Measurements from ENCODE around the gene ZNF429. TPM values are rescaled to one million over a fixed set of nuclear protein-coding genes. Genes with fewer than 3 reads are reported as not detected.

ZNF429 gene
- total and polyA plus RNA-seq, 12 donors = 3.8 to 12.2 (median 8.4) TPM

DNA sequence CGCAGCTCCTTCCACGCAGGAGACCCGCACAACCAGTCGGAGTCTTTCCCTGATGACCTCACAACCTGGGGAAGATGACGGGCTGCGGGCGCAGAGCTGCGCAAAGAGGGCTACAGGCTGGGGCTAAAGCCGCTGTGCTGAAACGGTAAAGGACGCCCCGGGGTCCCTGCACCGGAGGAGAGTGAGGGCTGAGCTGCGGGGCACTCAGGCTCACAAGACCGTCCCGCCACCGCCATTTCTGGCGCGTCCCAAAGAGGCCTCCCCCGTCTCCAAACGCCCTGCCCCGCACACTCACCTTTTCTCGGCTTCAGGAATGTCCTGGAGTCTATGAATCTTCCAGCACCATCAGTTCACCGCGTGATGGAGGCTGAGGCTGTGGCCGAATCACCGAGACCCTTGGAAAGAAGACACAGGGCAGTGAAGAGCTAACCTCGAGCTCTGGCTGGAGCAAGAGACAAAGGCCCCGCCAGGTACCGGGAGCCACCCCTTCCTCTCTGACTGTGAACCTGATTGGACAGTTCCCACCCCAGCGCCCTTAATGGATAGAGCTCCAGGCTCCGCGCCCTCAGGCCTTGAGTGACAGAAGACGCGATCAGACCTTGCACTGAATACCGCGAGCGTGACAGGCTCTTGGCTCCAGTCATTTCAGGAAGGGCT is 41.8 kb upstream of the ZNF429 start:
- Histone ChIP-seq H3K4me3 (peak overlapping the region; percentile 8 to 49 (median 34)), H3K9me3 (peaks cover 0 to 23% (median 0%) of the 10 kb centered on the region in 11 donors), H3K36me3 (no peaks in the 10 kb centered on the region), H3K27me3 (peaks cover 0 to 14% (median 0%) of the 10 kb centered on the region in 7 donors), H3K4me1 (no peaks in the 10 kb centered on the region), H3K27ac (no peak overlapping the region)
- ATAC-seq (peak; percentile 78 to 98 (median 89)), DNase-seq (peak; percentile 38 to 44)
- intact Hi-C loops (cut with DNase I) = no loop called here
- 2% methylated on average over 38 of the region's 38 CpGs for WGBS, 2 donors
- TF ChIP-seq, protein P1, sequence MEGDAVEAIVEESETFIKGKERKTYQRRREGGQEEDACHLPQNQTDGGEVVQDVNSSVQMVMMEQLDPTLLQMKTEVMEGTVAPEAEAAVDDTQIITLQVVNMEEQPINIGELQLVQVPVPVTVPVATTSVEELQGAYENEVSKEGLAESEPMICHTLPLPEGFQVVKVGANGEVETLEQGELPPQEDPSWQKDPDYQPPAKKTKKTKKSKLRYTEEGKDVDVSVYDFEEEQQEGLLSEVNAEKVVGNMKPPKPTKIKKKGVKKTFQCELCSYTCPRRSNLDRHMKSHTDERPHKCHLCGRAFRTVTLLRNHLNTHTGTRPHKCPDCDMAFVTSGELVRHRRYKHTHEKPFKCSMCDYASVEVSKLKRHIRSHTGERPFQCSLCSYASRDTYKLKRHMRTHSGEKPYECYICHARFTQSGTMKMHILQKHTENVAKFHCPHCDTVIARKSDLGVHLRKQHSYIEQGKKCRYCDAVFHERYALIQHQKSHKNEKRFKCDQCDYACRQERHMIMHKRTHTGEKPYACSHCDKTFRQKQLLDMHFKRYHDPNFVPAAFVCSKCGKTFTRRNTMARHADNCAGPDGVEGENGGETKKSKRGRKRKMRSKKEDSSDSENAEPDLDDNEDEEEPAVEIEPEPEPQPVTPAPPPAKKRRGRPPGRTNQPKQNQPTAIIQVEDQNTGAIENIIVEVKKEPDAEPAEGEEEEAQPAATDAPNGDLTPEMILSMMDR (IDR thresholded peaks at IDR 0.05) = no peak

DNA sequence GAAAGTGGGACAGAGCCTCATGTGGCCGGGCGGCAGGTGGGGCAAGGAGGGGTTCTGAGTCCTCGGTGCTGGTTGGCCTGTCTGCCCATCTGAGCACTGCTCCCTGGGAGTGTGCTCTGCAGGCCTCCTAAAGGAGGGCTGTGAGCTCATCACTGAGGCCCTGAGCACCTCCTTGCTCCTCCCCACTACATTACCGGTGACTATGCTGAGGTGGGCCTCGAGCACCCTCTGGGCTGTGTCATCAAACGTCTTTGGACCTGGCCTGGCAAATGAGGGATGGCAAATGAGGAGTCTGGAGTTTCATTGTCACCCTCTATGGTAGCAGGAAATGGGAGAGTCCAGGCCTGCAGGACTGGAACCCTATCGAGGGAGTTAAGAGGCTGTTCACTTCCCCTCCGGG is 38.8 kb upstream of the ZNF429 start:
- Histone ChIP-seq H3K27me3 (peaks cover 0 to 14% (median 0%) of the 10 kb centered on the region in 7 donors), H3K36me3 (no peaks in the 10 kb centered on the region), H3K4me3 (no peak overlapping the region), H3K9me3 (peaks cover 0 to 4% (median 0%) of the 10 kb centered on the region in 11 donors), H3K4me1 (no peaks in the 10 kb centered on the region), H3K27ac (no peak overlapping the region)
- TF ChIP-seq, protein P1 (IDR thresholded peaks at IDR 0.05) = no peak
- intact Hi-C loops (cut with DNase I) = no loop called here
- DNase-seq (no peak), ATAC-seq (no peak)
- 77 to 82% methylated on average over 8 of the region's 8 CpGs for WGBS, 2 donors

DNA sequence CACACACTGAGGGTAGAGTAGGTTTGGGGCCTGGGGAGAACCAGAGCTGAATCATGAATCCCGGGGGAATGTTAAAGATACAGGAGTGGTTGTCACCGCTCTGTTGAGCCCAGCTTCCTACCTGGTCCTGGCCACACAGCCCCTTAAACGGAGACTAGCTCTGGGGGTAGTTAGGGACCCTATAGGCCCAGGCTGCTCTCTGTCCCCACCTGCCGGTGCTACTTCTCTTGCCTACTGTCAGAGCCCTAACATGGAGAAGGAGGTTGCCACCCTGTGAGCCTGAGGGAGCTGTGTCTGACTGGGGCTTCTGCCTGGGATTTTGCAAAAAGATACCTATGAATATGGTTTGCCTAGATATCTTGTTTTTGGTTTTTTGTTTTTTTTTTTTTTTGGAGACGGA is 36.6 kb upstream of the ZNF429 start:
- no peaks in the 10 kb centered on the region for H3K9me3 ChIP-seq
- no peak for ATAC-seq
- no peak for DNase-seq
- H3K27ac ChIP-seq = no peak overlapping the region
- WGBS, 2 donors = 74 to 78% methylated on average over 5 of the region's 5 CpGs
- H3K4me1 ChIP-seq = no peaks in the 10 kb centered on the region
- intact Hi-C loops (cut with DNase I) = no loop called here
- peaks cover 0 to 5% (median 0%) of the 10 kb centered on the region in 7 donors for H3K27me3 ChIP-seq
- H3K36me3 ChIP-seq = no peaks in the 10 kb centered on the region
- H3K4me3 ChIP-seq = no peak overlapping the region
- TF ChIP-seq, protein P1 (IDR thresholded peaks at IDR 0.05) = peak in 1 of 9 donors; percentile 22

DNA sequence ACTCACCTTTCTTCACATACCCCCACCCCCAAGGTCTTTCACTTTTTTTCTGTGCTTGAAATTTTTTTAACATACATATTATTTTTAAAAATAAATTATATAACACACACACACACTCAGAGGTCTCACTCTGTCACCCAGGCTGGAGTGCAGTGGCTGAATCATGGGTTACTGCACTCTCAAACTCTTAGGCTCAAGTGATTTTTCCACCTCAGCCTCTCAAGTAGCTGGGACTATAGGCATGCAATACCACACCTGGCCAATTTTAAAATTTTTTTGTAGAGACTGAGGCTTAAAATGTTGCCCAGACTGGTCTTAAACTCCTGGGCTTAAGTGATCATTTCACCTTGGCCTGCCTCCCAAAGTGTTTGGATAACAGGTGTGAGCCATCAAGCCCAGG is 32.9 kb upstream of the ZNF429 start:
- Histone ChIP-seq H3K27me3 (peaks cover 0 to 11% (median 0%) of the 10 kb centered on the region in 7 donors), H3K4me1 (peaks cover 0 to 13% (median 6%) of the 10 kb centered on the region in 9 donors), H3K9me3 (no peaks in the 10 kb centered on the region), H3K4me3 (no peak overlapping the region), H3K27ac (no peak overlapping the region), H3K36me3 (no peaks in the 10 kb centered on the region)
- intact Hi-C loops (cut with DNase I) = loop anchor here in 2 of 10 donors (5.0 to 10.0 kb wide), 2 partner anchors 75 to 268 kb away; partner anchors contain the start of gene ZNF493 (in 1 of the 2)
- TF ChIP-seq, protein P1 (IDR thresholded peaks at IDR 0.05) = no peak
- DNase-seq (no peak), ATAC-seq (no peak)
